Colonic mucosa (tissue), 4 donors: Measurements from ENCODE around the gene HOMER2. TPM values are rescaled to one million over a fixed set of nuclear protein-coding genes. Genes with fewer than 3 reads are reported as not detected.

Experiments used
- DNase-seq: peaks from one replicate; pipeline ENCODE4 v3.0.0-alpha.2; 2020
- H3K27ac ChIP-seq: fragments of 200-600 bp; one replicate; pipeline ENCODE4 v1.8.0; 2021
- H3K27me3 ChIP-seq: fragments of 200-600 bp; one replicate; pipeline ENCODE4 v1.8.0; 2021
- H3K36me3 ChIP-seq: fragments of 200-600 bp; one replicate; pipeline ENCODE4 v1.8.0; 2021
- H3K4me1 ChIP-seq: fragments of 200-600 bp; one replicate; pipeline ENCODE4 v1.8.0; 2021; ENCODE audit warnings: mild to moderate bottlenecking
- H3K4me3 ChIP-seq: fragments of 200-600 bp; one replicate; pipeline ENCODE4 v1.8.0; 2021
- H3K9ac ChIP-seq, 2 donors: one replicate each; pipeline ENCODE4 v1.7.0; 2013; ENCODE audit warnings: control low read depth in 2 of 2, low read depth in 2 of 2, low read length in 2 of 2
- H3K9me3 ChIP-seq: fragments of 200-600 bp; one replicate; pipeline ENCODE4 v1.8.0; 2021
- intact Hi-C: fragments of 100-400 bp; cut with DNase I; formaldehyde crosslinking; loops from one replicate; pipeline ENCODE4 v1.14.1; 2022
- total RNA-seq, 2 donors: library from RNA; stranded (reverse); fragmentation: NEBNext Ultra II Directional in 1 of 2; extraction: Animal tissue kit (Norgen Biotek cat#: 25700) in 1 of 2; gene quantifications; one replicate each; pipeline ENCODE4 v1.2.1, GENCODE V29; 2021
- TF ChIP-seq, protein P1 (sequence below): fragments of 200-600 bp; IDR thresholded peaks from one replicate; pipeline ENCODE4 v1.8.0; 2022; ENCODE audit warnings: antibody characterized with exemption, mild to moderate bottlenecking
- donor health status: healthy.
- donor health status: DM: no; HTN: no; CAD: no.
- donor health status: DM: no; HTN: no; CAD: no.

The HOMER2 gene
- total RNA-seq, 2 donors from 2014 or later: 2.4 to 3.1 TPM

DNA sequence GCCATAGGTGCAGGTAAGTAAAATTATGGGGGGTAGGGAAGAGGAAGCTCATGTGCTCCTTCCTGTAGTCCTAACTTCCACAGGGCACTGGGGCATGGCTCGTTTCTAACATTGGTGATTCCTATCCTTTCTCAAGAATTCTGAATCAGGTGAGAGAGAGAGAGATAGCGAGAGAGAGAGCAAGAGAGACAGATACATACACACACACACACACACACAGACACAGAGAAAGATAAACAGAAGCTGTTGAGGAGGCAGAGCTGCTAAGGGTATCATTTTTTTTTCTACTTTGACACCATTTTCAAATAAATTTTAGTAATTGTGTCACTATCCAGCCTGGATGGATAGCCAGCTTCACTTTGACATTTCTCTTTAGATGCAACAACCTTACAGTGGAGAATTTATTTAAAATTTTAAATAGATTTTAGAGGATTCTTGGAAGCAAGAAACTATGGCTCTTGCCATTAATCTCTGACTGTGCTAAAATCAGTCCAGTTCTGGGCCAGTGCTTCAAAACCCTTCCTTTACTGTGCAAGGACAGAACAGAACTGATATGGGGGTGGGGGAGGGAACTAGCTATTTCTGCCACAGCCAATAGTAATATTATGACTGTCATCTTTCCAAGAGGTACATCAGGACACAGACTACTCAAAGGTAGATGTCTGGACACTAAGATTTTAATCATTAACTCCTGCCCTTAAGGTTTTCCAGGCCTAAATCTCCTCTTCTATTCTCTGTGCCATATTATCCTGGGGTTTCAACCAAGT is 18.9 kb upstream of the HOMER2 start:
- H3K4me1 ChIP-seq: no peaks in the 10 kb centered on the region
- H3K4me3 ChIP-seq: no peak overlapping the region
- intact Hi-C loops: no loop called here
- no peak overlapping the region for H3K9ac ChIP-seq
- TF ChIP-seq, protein P1, sequence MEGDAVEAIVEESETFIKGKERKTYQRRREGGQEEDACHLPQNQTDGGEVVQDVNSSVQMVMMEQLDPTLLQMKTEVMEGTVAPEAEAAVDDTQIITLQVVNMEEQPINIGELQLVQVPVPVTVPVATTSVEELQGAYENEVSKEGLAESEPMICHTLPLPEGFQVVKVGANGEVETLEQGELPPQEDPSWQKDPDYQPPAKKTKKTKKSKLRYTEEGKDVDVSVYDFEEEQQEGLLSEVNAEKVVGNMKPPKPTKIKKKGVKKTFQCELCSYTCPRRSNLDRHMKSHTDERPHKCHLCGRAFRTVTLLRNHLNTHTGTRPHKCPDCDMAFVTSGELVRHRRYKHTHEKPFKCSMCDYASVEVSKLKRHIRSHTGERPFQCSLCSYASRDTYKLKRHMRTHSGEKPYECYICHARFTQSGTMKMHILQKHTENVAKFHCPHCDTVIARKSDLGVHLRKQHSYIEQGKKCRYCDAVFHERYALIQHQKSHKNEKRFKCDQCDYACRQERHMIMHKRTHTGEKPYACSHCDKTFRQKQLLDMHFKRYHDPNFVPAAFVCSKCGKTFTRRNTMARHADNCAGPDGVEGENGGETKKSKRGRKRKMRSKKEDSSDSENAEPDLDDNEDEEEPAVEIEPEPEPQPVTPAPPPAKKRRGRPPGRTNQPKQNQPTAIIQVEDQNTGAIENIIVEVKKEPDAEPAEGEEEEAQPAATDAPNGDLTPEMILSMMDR: no peak
- H3K27ac ChIP-seq: no peak overlapping the region
- no peaks in the 10 kb centered on the region for H3K27me3 ChIP-seq
- H3K36me3 ChIP-seq: no peaks in the 10 kb centered on the region
- no peaks in the 10 kb centered on the region for H3K9me3 ChIP-seq
- DNase-seq: no peak

DNA sequence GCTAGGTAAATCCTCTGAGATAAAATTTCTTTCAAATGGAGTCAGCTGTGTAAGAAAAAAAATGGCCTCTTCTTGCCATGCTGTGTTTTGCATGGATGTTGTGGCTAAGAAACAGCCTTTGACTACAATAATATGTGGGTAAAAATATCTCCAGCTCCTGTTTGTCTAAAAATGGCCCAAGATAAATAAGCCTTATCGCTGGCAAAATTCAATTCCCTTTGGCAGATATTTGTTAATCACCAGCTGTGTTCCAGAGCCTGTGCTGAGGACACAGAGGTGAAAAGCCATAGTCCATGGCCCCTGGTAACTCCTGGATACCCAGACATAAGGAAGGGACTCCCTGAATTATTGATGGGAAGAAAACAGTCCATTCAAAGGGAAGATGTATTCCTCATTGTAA is 18.2 kb upstream of the HOMER2 start:
- TF ChIP-seq, protein P1: no peak
- Histone ChIP-seq H3K9me3 (no peaks in the 10 kb centered on the region), H3K4me1 (no peaks in the 10 kb centered on the region), H3K9ac (no peak overlapping the region), H3K4me3 (no peak overlapping the region), H3K27ac (no peak overlapping the region), H3K36me3 (no peaks in the 10 kb centered on the region), H3K27me3 (no peaks in the 10 kb centered on the region)
- intact Hi-C loops: no loop called here
- no peak for DNase-seq

DNA sequence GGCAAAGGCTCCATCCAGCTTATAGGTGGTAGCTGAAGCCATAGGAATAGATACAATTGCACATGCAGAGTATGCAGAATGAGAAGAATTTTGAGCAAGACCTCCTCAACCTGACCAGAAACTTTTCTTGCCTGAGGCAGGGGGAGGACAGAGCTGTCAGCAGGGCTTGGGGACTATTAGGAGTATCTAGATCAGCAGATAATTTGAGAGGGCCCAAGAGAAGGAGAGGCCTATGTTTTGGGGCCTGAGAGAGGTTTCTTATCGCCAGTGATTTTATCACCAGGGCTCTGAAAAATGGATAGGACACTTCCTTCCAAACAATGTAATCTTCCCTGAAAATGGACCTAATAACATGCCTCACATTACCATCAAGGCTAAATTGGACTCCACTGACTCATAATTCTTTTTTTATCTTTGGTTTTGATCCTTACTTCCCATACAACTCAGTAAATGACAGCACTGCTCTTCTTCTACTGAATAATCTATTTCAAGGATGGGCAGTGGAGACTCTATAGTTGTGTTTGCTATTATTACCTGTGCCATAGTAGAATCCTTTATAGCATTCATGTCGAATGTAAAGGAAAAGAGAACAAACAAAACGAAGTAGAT is 17.7 kb upstream of the HOMER2 start:
- Histone ChIP-seq H3K9me3 (no peaks in the 10 kb centered on the region), H3K36me3 (no peaks in the 10 kb centered on the region), H3K27ac (no peak overlapping the region), H3K4me1 (no peaks in the 10 kb centered on the region), H3K4me3 (no peak overlapping the region), H3K9ac (no peak overlapping the region), H3K27me3 (no peaks in the 10 kb centered on the region)
- intact Hi-C loops: no loop called here
- TF ChIP-seq, protein P1: no peak
- no peak for DNase-seq

DNA sequence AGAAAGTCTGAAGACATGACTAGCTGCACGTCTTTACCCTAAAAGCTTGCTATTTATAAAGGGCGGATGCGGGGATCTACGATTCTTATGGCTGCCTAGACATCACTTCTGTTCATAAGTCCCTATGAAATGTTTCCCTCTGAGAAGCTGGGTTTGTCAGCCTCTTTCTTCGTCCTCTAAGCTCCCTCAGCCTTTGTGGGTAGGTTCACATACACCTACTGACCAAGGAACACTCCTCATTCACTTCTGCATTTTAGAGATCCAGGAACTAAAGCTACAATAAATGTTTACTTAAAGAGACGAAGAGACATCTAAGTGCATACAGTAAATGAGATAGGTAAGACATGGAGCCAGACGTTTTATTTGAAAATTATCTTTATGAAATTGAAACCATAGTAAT is 16.8 kb upstream of the HOMER2 start:
- Histone ChIP-seq H3K27me3 (no peaks in the 10 kb centered on the region), H3K27ac (no peak overlapping the region), H3K36me3 (no peaks in the 10 kb centered on the region), H3K4me3 (no peak overlapping the region), H3K4me1 (no peaks in the 10 kb centered on the region), H3K9ac (no peak overlapping the region), H3K9me3 (no peaks in the 10 kb centered on the region)
- intact Hi-C loops: no loop called here
- no peak for DNase-seq
- TF ChIP-seq, protein P1: no peak

DNA sequence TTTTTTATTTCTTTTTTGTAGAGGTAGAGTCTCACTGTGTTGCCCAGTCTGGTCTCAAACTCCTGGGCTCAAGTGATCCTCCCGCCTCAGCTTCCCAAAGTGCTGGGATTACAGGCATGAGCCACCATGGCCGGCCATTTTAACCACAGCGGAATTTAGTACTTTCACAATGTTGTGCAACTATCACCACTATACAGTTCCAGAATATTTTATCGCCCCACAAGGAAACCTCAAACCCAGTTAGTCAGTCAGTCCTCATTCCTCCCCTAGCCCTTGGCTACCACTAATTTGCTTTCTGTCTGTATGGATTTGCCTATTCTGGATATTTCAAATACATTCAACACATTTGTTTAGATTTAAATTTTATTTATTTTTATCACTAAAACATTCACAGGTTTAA is 15.5 kb upstream of the HOMER2 start:
- Histone ChIP-seq H3K9me3 (no peaks in the 10 kb centered on the region), H3K27me3 (no peaks in the 10 kb centered on the region), H3K9ac (no peak overlapping the region), H3K4me3 (no peak overlapping the region), H3K27ac (no peak overlapping the region), H3K4me1 (no peaks in the 10 kb centered on the region), H3K36me3 (no peaks in the 10 kb centered on the region)
- TF ChIP-seq, protein P1: no peak
- intact Hi-C loops: no loop called here
- no peak for DNase-seq
